AG04450 (cell line): ENCODE data around the gene ARHGAP22. TPM values are rescaled to one million over a fixed set of nuclear protein-coding genes. Genes with fewer than 3 reads are reported as not detected.

Experiments used
- CTCF ChIA-PET: fragments of 300-600, 350-600 bp; formaldehyde crosslinking; extraction: SDS; loops from one replicate; lab custom pipeline; 2022; ENCODE audit warnings: antibody characterized with exemption, inconsistent platforms; lab: Charles Lee
- POLR2A ChIA-PET: fragments of 350-600 bp; formaldehyde crosslinking; extraction: SDS; loops from one replicate; lab custom pipeline; 2021; ENCODE audit warnings: antibody characterized with exemption, inconsistent platforms; lab: Yijun Ruan, JAX
- DNase-seq: peaks from one replicate; pipeline ENCODE4 v3.0.0-alpha.2; 2011; ENCODE audit warnings: low read depth, low spot score
- H3K27ac ChIP-seq: one replicate; pipeline ENCODE4 v1.5.1; 2012; ENCODE audit warnings: low read depth, low read length, control low read depth
- H3K27me3 ChIP-seq: one replicate; pipeline ENCODE4 v1.6.0; 2012; ENCODE audit warnings: low read length; ENCODE audit not compliant: control insufficient read depth, insufficient read depth
- H3K4me3 ChIP-seq: 2 replicates; pipeline ENCODE4 v1.5.1; 2011; ENCODE audit warnings: mild to moderate bottlenecking, low read depth, low read length, control low read depth
- H3K9me3 ChIP-seq: 2 replicates; pipeline ENCODE4 v1.5.1; 2012; ENCODE audit warnings: low read length; ENCODE audit not compliant: control insufficient read depth, insufficient read depth
- CTCF ChIP-seq: IDR thresholded peaks from 2 replicates; pipeline ENCODE4 v1.5.1; 2011; ENCODE audit warnings: low read depth, low read length, control low read depth, inconsistent platforms
- polyA plus RNA-seq: library from polyadenylated mRNA; depleted of rRNA; stranded (reverse); fragments of >200 nt; gene quantifications from 2 replicates; pipeline ENCODE4 v1.2.3, GENCODE V29; 2011

The ARHGAP22 gene
- polyA plus RNA-seq, 1 experiment, result 8.2 TPM

GRCh38 chr10:48439031-48439430 is 165.8 kb downstream of the ARHGAP22 start:
- CTCF ChIA-PET, result no interaction called here

GRCh38 chr10:48437546-48437945 is 167.3 kb downstream of the ARHGAP22 start:
- ChIA-PET POLR2A (no interaction called here), CTCF (interaction anchor here (0.8 to 1.3 kb wide), 2 partner anchors 69 to 219 kb away, joined by 3 to 6 read pairs; no protein-coding TSS in a partner anchor)
- Histone ChIP-seq H3K27me3 (no peaks in the 10 kb centered on the region), H3K27ac (no peak overlapping the region), H3K9me3 (no peaks in the 10 kb centered on the region; the same call in 1 of the 2 replicates), H3K4me3 (no peak overlapping the region)
- no peak for DNase-seq
- no peak for TF ChIP-seq CTCF

More at GRCh38 chr10:48439031-48439430, 165.8 kb downstream of the ARHGAP22 start:
- TF ChIP-seq CTCF, result no peak
- Histone ChIP-seq H3K27me3 (no peaks in the 10 kb centered on the region), H3K9me3 (no peaks in the 10 kb centered on the region; the same call in 1 of the 2 replicates), H3K27ac (no peak overlapping the region), H3K4me3 (no peak overlapping the region)
- POLR2A ChIA-PET, result no interaction called here
- DNase-seq, result peak; percentile 23

GRCh38 chr10:48431871-48432270 is 173.0 kb downstream of the ARHGAP22 start:
- DNase-seq, result no peak
- TF ChIP-seq CTCF, result no peak

GRCh38 chr10:48430402-48430993 is 174.4 kb downstream of the ARHGAP22 start:
- CTCF ChIA-PET, result interaction anchor here (1.6 kb wide), 1 partner anchor 226 kb away, joined by 3 read pairs; no protein-coding TSS in a partner anchor
- no peak for TF ChIP-seq CTCF
- Histone ChIP-seq H3K27ac (no peak overlapping the region), H3K9me3 (no peaks in the 10 kb centered on the region), H3K27me3 (no peaks in the 10 kb centered on the region), H3K4me3 (no peak overlapping the region)
- POLR2A ChIA-PET, result no interaction called here
- DNase-seq, result no peak

More at GRCh38 chr10:48431871-48432270, 173.0 kb downstream of the ARHGAP22 start:
- no peak overlapping the region for H3K4me3 ChIP-seq
- POLR2A ChIA-PET, result no interaction called here
- no peak overlapping the region for H3K27ac ChIP-seq
- CTCF ChIA-PET, result interaction anchor here (0.5 to 0.9 kb wide), 2 partner anchors 23 to 224 kb away, joined by 4 to 5 read pairs; no protein-coding TSS in a partner anchor
- no peaks in the 10 kb centered on the region for H3K27me3 ChIP-seq
- no peaks in the 10 kb centered on the region for H3K9me3 ChIP-seq

GRCh38 chr10:48429309-48429708 is 175.6 kb downstream of the ARHGAP22 start:
- TF ChIP-seq CTCF, result no peak
- Histone ChIP-seq H3K27ac (no peak overlapping the region), H3K9me3 (no peaks in the 10 kb centered on the region), H3K4me3 (no peak overlapping the region), H3K27me3 (no peaks in the 10 kb centered on the region)
- DNase-seq, result no peak
- ChIA-PET POLR2A (no interaction called here), CTCF (no interaction called here)
